Liver (tissue), 3 donors: ENCODE data around the gene DRAM2.

Source experiments
- GABPA ChIP-seq, 2 donors: IDR thresholded peaks in 1 of 2; conservative IDR thresholded peaks in 1 of 2; 2 replicates each; pipeline ENCODE4 v1.6.1; 2016; ENCODE audit warnings: antibody characterized with exemption in 2 of 2, mild to moderate bottlenecking in 1 of 2, moderate library complexity in 1 of 2
- RAD21 ChIP-seq, 2 donors: IDR thresholded peaks; 2 replicates each; pipeline ENCODE4 v1.6.1; 2016; ENCODE audit warnings: antibody characterized with exemption in 2 of 2, mild to moderate bottlenecking in 2 of 2
- REST ChIP-seq: IDR thresholded peaks from 2 replicates; pipeline ENCODE4 v1.6.1; 2016; ENCODE audit warnings: antibody characterized with exemption, mild to moderate bottlenecking
- YY1 ChIP-seq: IDR thresholded peaks from 2 replicates; pipeline ENCODE4 v1.6.1; 2016; ENCODE audit warnings: antibody characterized with exemption, mild to moderate bottlenecking
- TF ChIP-seq, protein P1 (sequence below): fragments of 150-350 bp; IDR thresholded peaks from 2 replicates; pipeline ENCODE4 v1.5.1; 2017; ENCODE audit warnings: improper control_type of control experiment, low read depth, low read length; ENCODE audit not compliant: missing input control
- donor health status: healthy.
- donor health status: healthy.

GRCh38 chr1:111129376-111129775, 10.5 kb downstream of the DRAM2 start:
- TF ChIP-seq REST (no peak), GABPA (IDR thresholded peaks at IDR 0.05 in 1 of 2, conservative IDR thresholded peaks at IDR 0.05 in 1 of 2) (no peak), RAD21 (IDR thresholded peaks at IDR 0.05) (no peak), YY1 (no peak)
- TF ChIP-seq, protein P1, sequence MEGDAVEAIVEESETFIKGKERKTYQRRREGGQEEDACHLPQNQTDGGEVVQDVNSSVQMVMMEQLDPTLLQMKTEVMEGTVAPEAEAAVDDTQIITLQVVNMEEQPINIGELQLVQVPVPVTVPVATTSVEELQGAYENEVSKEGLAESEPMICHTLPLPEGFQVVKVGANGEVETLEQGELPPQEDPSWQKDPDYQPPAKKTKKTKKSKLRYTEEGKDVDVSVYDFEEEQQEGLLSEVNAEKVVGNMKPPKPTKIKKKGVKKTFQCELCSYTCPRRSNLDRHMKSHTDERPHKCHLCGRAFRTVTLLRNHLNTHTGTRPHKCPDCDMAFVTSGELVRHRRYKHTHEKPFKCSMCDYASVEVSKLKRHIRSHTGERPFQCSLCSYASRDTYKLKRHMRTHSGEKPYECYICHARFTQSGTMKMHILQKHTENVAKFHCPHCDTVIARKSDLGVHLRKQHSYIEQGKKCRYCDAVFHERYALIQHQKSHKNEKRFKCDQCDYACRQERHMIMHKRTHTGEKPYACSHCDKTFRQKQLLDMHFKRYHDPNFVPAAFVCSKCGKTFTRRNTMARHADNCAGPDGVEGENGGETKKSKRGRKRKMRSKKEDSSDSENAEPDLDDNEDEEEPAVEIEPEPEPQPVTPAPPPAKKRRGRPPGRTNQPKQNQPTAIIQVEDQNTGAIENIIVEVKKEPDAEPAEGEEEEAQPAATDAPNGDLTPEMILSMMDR = no peak
